Activated CD4-positive, alpha-beta T cell treated with anti-CD3 and anti-CD28 coated beads, Interleukin-2, amount 10 ng/mL, durations not matched to agents 7 days and 5 days (primary cell): ENCODE measurements around the gene ZNF266. TPM values are rescaled to one million over a fixed set of nuclear protein-coding genes. Genes with fewer than 3 reads are reported as not detected.

Source experiments
- CTCF ChIA-PET: fragments of 350-600 bp; sonication (Branson Sonifier 250); formaldehyde crosslinking; loops from one replicate; lab custom pipeline; 2021; ENCODE audit warnings: antibody characterized with exemption; lab: Charles Lee
- POLR2A ChIA-PET: fragments of 350-600 bp; sonication (Branson Sonifier 250); formaldehyde crosslinking; loops from one replicate; lab custom pipeline; 2021; ENCODE audit warnings: antibody characterized with exemption; lab: Charles Lee
- DNase-seq: peaks from one replicate; pipeline ENCODE4 v3.0.0-alpha.2; 2020
- H3K27ac Mint-ChIP-seq: one replicate; pipeline ENCODE4 v1.8.0; 2021; ENCODE audit warnings: mild to moderate bottlenecking, moderate library complexity, mixed read lengths
- H3K27me3 Mint-ChIP-seq: one replicate; pipeline ENCODE4 v1.8.0; 2021; ENCODE audit warnings: mixed read lengths
- H3K36me3 Mint-ChIP-seq: one replicate; pipeline ENCODE4 v1.8.0; 2021; ENCODE audit warnings: low read depth, mixed read lengths
- H3K4me1 Mint-ChIP-seq: one replicate; pipeline ENCODE4 v1.8.0; 2021; ENCODE audit warnings: mixed read lengths
- H3K4me3 Mint-ChIP-seq: one replicate; pipeline ENCODE4 v1.8.0; 2021; ENCODE audit warnings: mild to moderate bottlenecking, moderate library complexity, mixed read lengths
- H3K9me3 Mint-ChIP-seq: one replicate; pipeline ENCODE4 v1.8.0; 2021; ENCODE audit warnings: mixed read lengths
- total RNA-seq, 2 experiments: library from RNA; stranded (reverse); gene quantifications; one replicate each; pipeline ENCODE4 v1.2.3, GENCODE V29; 2021

ZNF266 gene
- total RNA-seq, 2 experiments from 2014 or later, result 29.4 to 31.7 TPM

DNA sequence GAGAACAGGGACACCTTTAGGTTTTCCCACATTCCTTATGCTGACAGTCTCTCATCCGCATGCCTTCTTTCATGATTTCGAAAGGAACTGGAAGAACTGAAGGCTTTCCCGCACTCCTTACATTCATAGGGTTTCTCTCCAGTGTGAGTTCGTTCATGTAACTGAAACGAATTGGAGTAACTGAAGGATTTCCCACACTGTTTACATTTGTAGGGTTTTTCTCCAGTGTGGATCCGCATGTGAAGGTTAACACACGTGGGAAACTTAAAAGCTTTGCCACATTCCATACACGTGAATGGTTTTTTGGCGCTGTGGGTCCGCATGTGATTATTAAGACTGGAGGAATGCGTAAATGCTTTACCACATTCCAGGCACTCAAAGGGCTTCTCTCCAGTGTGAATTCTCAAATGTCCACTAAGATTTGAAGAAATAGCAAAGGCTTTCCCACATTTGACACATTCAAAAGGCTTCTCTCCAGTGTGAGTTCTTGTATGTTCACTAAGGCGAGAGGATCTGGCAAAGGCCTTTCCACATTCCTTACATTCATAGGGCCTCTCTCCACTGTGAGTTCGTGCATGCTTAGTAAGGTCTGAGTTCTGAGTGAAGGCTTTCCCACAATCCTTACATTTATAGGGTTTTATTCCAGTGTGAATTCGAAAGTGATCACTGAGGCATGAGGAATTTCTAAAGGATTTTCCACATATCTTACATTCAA lies 22.0 kb downstream of the ZNF266 start:
- no peak overlapping the region for H3K27ac Mint-ChIP-seq
- no peak for DNase-seq
- no peaks in the 10 kb centered on the region for H3K4me1 Mint-ChIP-seq
- ChIA-PET POLR2A (no interaction called here), CTCF (no interaction called here)
- H3K9me3 Mint-ChIP-seq, result peaks cover 69% of the 10 kb centered on the region
- H3K36me3 Mint-ChIP-seq, result peaks cover 78% of the 10 kb centered on the region
- H3K4me3 Mint-ChIP-seq, result no peak overlapping the region
- H3K27me3 Mint-ChIP-seq, result no peaks in the 10 kb centered on the region

- Mint-ChIP-seq H3K27me3 (no peaks in the 10 kb centered on the region), H3K27ac (no peak overlapping the region), H3K4me3 (peak overlapping the region; percentile 14), H3K9me3 (peaks cover 63% of the 10 kb centered on the region), H3K36me3 (peaks cover 41% of the 10 kb centered on the region), H3K4me1 (peaks cover 17% of the 10 kb centered on the region)
- POLR2A ChIA-PET, result no interaction called here
- DNase-seq, result no peak
- CTCF ChIA-PET, result no interaction called here
Measured at GRCh38 chr19:9407827-9408226, 27.5 kb downstream of the ZNF266 start.

DNA sequence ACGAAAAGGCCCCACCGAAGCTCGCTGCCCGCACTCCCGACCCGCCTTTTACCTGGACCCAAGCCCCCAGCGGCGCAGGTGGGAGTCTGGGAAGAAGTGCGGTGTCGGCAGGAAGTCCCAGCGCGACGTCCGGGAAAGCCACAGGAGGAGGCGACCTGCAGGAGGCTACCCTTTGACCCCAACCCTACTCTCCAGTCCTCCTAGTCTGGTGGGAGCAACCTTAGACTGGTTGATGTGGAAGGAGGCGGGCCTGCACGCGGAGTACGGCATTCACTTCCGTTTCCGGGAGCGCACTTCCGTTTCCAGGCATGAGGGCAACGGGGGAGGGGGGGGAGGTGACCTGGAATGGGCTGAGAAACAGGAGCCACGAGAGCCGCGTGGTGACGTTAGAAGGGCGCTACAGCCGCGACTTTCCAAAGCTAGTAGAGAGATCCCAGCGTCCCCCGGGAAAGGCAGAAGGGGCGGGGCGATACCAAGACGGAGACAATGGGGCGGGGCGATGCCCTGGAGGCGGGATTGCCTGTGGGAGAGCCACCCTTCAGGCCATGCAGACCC lies 28.5 kb downstream of the ZNF266 start:
- DNase-seq, result peak; percentile 56
- Mint-ChIP-seq H3K4me3 (peak overlapping the region; percentile 63), H3K27me3 (no peaks in the 10 kb centered on the region), H3K9me3 (peaks cover 57% of the 10 kb centered on the region), H3K4me1 (peaks cover 17% of the 10 kb centered on the region), H3K27ac (peak overlapping the region; percentile 80), H3K36me3 (peaks cover 32% of the 10 kb centered on the region)
- ChIA-PET POLR2A (no interaction called here), CTCF (interaction anchor here (0.6 kb wide), 1 partner anchor 210 kb away, joined by 3 read pairs; no protein-coding TSS in a partner anchor)

- peaks cover 53% of the 10 kb centered on the region for H3K36me3 Mint-ChIP-seq
- H3K9me3 Mint-ChIP-seq, result peaks cover 71% of the 10 kb centered on the region
- DNase-seq, result no peak
- no peaks in the 10 kb centered on the region for H3K27me3 Mint-ChIP-seq
- no peaks in the 10 kb centered on the region for H3K4me1 Mint-ChIP-seq
- ChIA-PET POLR2A (no interaction called here), CTCF (no interaction called here)
- H3K27ac Mint-ChIP-seq, result no peak overlapping the region
- H3K4me3 Mint-ChIP-seq, result no peak overlapping the region
Measured at GRCh38 chr19:9381361-9381785, 54.0 kb downstream of the ZNF266 start.

DNA sequence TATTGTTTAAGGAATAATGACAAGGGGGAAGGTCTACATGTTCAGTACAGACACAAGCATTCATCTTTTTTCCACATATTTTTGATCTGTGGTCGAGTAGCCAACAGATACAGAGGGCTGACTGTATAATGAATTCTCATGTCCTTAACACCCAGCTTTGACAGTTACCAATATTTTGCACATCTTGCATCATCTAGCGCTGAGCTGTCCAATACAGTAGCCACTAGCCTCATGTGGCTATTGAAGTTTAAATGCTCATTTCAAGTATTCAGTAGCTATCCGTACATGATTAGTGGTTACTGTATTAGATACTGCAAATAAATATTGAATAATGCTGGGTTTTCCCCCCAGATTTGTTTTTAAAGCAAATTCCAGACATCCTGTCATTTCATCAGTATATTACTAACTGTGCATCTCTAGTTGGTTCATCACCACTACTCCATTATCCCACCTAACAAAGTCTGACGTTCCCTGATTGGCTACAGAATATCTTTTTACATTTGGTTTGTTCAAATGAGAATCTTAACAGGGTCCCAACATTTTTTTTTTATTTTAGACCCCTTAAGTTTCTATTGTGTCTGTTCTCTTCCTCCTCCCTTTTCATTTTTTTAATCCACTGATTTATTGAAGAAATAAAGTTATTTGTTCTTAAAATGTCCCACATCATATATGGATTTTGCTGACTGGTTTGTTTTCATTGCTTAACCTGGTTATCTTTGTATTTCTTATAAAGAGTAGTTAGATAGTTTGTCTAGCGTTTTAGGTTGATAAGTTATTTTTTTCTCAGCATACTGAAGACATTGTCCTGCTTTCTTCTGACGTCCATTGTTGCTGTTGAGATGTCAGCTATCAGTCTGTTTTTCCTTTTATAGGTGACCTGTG lies 64.4 kb downstream of the ZNF266 start:
- ChIA-PET CTCF (no interaction called here), POLR2A (no interaction called here)
- no peak for DNase-seq
- H3K27ac Mint-ChIP-seq, result no peak overlapping the region
- H3K4me1 Mint-ChIP-seq, result no peaks in the 10 kb centered on the region
- H3K9me3 Mint-ChIP-seq, result peaks cover 50% of the 10 kb centered on the region
- H3K27me3 Mint-ChIP-seq, result no peaks in the 10 kb centered on the region
- H3K36me3 Mint-ChIP-seq, result peaks cover 1% of the 10 kb centered on the region
- H3K4me3 Mint-ChIP-seq, result no peak overlapping the region

DNA sequence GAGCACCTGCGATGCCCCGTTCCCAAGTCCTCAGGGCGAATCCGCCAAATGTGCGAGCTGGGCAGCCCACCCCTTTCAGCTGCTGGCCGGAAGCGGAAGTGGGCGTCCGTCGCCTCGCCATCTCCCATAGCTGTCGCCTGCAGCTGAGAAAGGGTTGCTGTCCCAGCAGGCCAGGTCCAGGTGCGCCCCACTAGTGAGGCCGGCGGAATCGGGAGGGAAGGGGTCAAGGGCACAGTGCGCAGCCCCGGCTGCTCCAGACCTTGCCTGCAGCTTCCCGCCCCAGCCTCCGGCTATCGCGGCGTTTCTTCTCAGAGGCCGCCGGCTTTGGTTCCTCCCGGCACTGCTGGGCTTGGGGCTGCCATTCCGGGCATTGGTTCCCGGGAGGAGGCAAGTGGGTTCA lies 72.5 kb downstream of the ZNF266 start, which contains the start of gene ZNF177:
TSS of gene ZNF177 (plus strand) at position 109 of the 400 bp plus-strand sequence. CDS start 15,299 bp downstream, outside the sequence.
- CTCF ChIA-PET, result no interaction called here
- POLR2A ChIA-PET, result no interaction called here
- no peak within 1 kb of the TSS for H3K4me3 Mint-ChIP-seq
- no peak for DNase-seq
- H3K27ac Mint-ChIP-seq, result no peak within 1 kb of the TSS
- peaks cover 4% of the 10 kb centered on the region for H3K4me1 Mint-ChIP-seq
- H3K36me3 Mint-ChIP-seq, result peaks cover 16% of the 10 kb centered on the region
- peaks cover 47% of the 10 kb centered on the region for H3K9me3 Mint-ChIP-seq
- peaks cover 6% of the 10 kb centered on the region for H3K27me3 Mint-ChIP-seq

Other genes starting within 250 kb of the ZNF266 start
- gene OR7D4, start 216.0 kb downstream of the ZNF266 start, total RNA-seq, result not detected
- gene OR7E24, start 184.6 kb downstream of the ZNF266 start, total RNA-seq, result not detected
- 10 to 100 TPM in 1 of 2 experiments, 1 to 10 TPM in 1; 9.2 to 10.6 TPM for gene ZNF699, start 125.7 kb downstream of the ZNF266 start, total RNA-seq
- gene ZNF559, start 111.4 kb downstream of the ZNF266 start, total RNA-seq, result 10 to 100 TPM; 14.2 to 15.2 TPM
- under 1 TPM; 0.69 to 0.75 TPM for gene ZNF177, start 72.6 kb downstream of the ZNF266 start, total RNA-seq
- gene ZNF560, start 63.0 kb upstream of the ZNF266 start, total RNA-seq, result under 1 TPM in 1 of 2 experiments, not detected in 1; 0.06 TPM
- 10 to 100 TPM; 12.7 to 15.0 TPM for gene ZNF426, start 103.1 kb upstream of the ZNF266 start, total RNA-seq
- gene ZNF121, start 148.9 kb upstream of the ZNF266 start, total RNA-seq, result 10 to 100 TPM; 52.0 to 52.2 TPM
- 10 to 100 TPM; 24.4 to 25.8 TPM for gene ZNF561, start 185.7 kb upstream of the ZNF266 start, total RNA-seq
- 10 to 100 TPM; 18.1 to 19.7 TPM for gene ZNF562, start 239.5 kb upstream of the ZNF266 start, total RNA-seq